Dendritic cell treated with granulocyte-macrophage colony-stimulating factor and Interleukin-4, amounts not matched to agents 40 ng/mL and 50 ng/mL, for 4 days (primary cell): Measurements from ENCODE around the gene ARRDC1.

Experiments
- H3K27ac Mint-ChIP-seq: one replicate; pipeline ENCODE4 v1.8.0; 2022; ENCODE audit warnings: mild to moderate bottlenecking, mixed read lengths
- H3K27me3 Mint-ChIP-seq: one replicate; pipeline ENCODE4 v1.8.0; 2022; ENCODE audit warnings: mild to moderate bottlenecking, mixed read lengths
- H3K36me3 Mint-ChIP-seq: one replicate; pipeline ENCODE4 v1.8.0; 2022; ENCODE audit warnings: low read depth, mixed read lengths
- H3K4me1 Mint-ChIP-seq: one replicate; pipeline ENCODE4 v1.8.0; 2022; ENCODE audit warnings: low read depth, mixed read lengths
- H3K4me3 Mint-ChIP-seq: one replicate; pipeline ENCODE4 v1.8.0; 2022; ENCODE audit warnings: mild to moderate bottlenecking, moderate library complexity, mixed read lengths
- H3K9me3 Mint-ChIP-seq: one replicate; pipeline ENCODE4 v1.8.0; 2022; ENCODE audit warnings: mixed read lengths
- intact Hi-C: fragments of 100-400 bp; cut with micrococcal nuclease; formaldehyde crosslinking; loops from one replicate; pipeline ENCODE4 v1.15.0; 2022

Gene ARRDC1

DNA sequence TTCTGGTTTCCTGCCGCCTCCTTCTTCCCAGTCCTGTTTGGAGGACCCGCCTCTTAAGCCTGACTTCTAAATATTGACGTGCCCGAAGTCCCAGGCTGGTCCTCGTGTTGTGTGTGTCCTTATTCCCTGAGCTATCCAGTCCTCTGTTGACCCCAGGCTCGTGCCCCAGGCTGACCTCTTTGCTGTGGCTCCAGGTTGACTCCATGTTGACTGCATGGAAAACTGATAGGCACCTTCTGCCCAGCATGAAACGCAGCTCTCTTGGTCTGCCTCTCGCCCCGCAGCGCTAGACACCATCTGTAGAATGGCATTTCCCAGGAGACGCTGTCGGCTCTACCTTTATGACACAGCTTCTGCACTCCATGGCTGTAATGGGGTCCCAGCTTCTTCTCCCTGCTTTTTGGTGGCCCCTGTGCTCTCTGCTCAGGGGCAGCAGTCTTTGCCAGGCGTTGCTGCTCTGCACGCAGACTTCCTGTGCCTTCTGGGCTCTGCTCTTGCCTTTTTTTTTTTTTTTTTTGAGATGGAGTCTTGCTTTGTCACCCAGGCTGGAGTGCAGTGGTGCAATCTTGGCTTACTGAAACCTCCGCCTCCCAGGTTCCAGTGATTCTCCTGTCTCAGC lies 41.7 kb downstream of the ARRDC1 start:
- intact Hi-C loops: no loop called here
- peaks cover 50% of the 10 kb centered on the region for H3K4me1 Mint-ChIP-seq
- peak overlapping the region; percentile 86 for H3K4me3 Mint-ChIP-seq
- H3K36me3 Mint-ChIP-seq: peaks cover 64% of the 10 kb centered on the region
- no peaks in the 10 kb centered on the region for H3K9me3 Mint-ChIP-seq
- H3K27ac Mint-ChIP-seq: peak overlapping the region; percentile 88
- no peaks in the 10 kb centered on the region for H3K27me3 Mint-ChIP-seq

DNA sequence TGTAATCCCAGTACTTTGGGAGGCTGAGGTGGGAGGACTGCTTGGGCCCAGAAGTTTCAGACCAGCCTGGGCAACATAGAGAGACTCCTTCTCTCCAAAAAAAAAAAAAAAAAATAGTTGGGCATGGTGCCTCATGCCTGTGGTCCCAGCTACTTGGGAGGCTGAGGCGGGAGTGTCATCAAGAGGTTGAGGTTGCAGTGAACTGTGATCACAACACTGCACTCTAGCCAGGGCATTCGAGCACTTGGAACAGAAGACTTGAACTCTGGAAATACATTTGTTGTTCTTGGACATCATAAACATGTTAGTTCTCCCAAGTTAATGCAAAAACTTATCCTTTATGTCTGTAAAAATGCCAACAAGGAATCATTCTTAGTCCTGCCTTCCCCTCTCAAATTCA lies 42.9 kb downstream of the ARRDC1 start:
- Mint-ChIP-seq H3K4me1 (peaks cover 49% of the 10 kb centered on the region), H3K27me3 (no peaks in the 10 kb centered on the region), H3K4me3 (no peak overlapping the region), H3K27ac (no peak overlapping the region), H3K9me3 (no peaks in the 10 kb centered on the region), H3K36me3 (peaks cover 59% of the 10 kb centered on the region)
- intact Hi-C loops: no loop called here

DNA sequence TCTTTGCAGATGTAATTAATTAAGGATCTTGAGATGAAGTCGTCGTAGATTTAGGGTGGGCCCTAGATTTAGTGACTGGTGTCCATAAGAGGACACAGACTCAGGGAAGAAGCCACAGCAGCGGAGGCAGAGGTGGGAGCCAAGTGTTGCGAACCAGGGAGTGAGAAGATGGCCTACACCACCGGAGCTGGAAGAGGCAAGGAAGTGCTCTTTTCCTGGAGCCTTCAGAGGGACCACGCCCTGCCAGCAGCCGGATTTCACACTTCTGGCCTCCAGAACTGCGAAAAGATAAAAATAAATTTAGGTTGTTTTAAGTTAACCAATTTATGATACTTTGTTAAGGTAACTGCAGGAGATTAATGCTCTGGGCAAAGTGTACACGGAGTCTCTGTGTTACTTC lies 44.1 kb downstream of the ARRDC1 start:
- Mint-ChIP-seq H3K4me1 (peaks cover 39% of the 10 kb centered on the region), H3K9me3 (no peaks in the 10 kb centered on the region), H3K27me3 (no peaks in the 10 kb centered on the region), H3K36me3 (peaks cover 62% of the 10 kb centered on the region), H3K27ac (peak overlapping the region; percentile 42), H3K4me3 (no peak overlapping the region)
- intact Hi-C loops: no loop called here

DNA sequence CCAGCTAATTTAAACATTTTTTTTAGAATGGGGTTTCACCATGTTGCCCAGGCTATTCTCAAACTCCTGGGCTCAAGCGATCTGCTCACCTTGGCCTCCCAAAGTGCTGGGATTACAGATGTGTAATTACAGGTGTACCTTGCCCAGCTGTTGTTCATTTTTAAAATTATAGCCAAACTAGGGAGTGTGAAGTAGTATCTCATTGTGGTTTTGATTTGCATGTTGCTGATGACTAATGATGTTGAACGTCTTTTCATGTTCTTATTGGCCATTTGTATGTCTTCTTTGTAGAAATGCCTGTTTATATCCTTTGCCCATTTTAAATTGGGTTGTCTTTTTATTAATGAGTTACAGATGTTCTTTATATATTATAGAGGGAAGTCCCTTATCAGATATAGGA lies 44.8 kb downstream of the ARRDC1 start:
- intact Hi-C loops: no loop called here
- H3K36me3 Mint-ChIP-seq: peaks cover 69% of the 10 kb centered on the region
- H3K27ac Mint-ChIP-seq: no peak overlapping the region
- H3K4me1 Mint-ChIP-seq: peaks cover 38% of the 10 kb centered on the region
- H3K9me3 Mint-ChIP-seq: no peaks in the 10 kb centered on the region
- no peak overlapping the region for H3K4me3 Mint-ChIP-seq
- no peaks in the 10 kb centered on the region for H3K27me3 Mint-ChIP-seq

DNA sequence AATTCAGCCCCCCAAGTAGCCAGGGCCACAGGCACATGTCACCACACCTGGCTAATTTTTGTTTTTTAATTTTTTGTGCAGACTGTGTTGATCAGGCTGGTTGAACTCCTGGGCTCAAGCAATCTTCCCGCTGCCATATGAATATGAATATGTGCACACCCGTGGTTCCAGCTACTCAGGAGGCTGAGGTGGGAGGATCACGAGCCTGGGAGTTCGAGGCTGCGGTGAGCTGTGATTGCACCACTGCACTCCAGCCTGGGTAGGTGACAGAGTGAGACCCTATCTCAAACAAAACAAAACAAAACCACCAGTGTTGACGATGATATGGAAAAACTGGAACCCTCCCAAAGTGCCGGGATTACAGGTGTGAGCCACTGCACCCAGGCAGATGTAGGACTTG lies 45.3 kb downstream of the ARRDC1 start:
- Mint-ChIP-seq H3K27ac (no peak overlapping the region), H3K9me3 (no peaks in the 10 kb centered on the region), H3K36me3 (peaks cover 72% of the 10 kb centered on the region), H3K4me3 (no peak overlapping the region), H3K4me1 (peaks cover 34% of the 10 kb centered on the region), H3K27me3 (no peaks in the 10 kb centered on the region)
- intact Hi-C loops: no loop called here

DNA sequence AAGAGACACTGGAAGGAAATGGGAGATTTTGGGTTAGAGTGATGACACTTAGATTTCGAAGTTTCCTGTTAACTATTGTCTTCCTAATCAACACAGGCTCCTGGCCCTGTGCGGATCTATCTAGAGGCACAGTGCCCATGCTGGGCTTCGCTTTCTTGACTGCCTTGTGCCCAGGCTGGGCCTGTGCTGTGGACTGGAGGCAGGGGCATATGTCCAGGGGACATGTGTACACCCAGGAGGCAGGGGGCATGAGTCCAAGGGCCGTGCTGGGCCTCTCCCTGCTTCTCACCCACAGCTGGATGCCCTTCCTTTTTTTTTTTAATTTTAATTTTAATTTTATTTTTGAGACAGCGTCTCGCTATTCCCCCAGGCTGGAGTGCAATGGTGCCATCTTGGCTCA lies 50.9 kb downstream of the ARRDC1 start:
- H3K4me1 Mint-ChIP-seq: peaks cover 18% of the 10 kb centered on the region
- H3K27me3 Mint-ChIP-seq: no peaks in the 10 kb centered on the region
- no peaks in the 10 kb centered on the region for H3K9me3 Mint-ChIP-seq
- peaks cover 47% of the 10 kb centered on the region for H3K36me3 Mint-ChIP-seq
- no peak overlapping the region for H3K27ac Mint-ChIP-seq
- H3K4me3 Mint-ChIP-seq: no peak overlapping the region
- intact Hi-C loops: no loop called here

DNA sequence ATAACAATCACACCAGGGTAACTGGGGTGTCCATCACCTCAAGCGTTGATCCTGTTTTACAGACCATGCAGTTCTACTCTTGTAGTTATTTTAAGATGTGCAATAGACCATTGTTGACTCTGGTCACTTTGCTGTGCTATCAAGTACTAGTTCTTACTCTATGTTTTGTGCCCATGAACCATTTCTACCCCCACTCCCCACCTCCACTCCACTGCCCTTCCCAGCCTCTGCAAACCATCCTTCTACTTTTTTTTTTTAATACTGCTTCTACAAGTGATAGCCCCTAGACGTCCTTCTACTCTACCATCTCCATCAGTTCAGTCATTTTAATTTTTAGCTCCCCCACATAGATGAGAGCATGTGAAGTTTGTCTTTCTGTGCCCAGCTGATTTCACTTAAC lies 52.1 kb downstream of the ARRDC1 start:
- peaks cover 18% of the 10 kb centered on the region for H3K4me1 Mint-ChIP-seq
- intact Hi-C loops: no loop called here
- no peak overlapping the region for H3K4me3 Mint-ChIP-seq
- no peak overlapping the region for H3K27ac Mint-ChIP-seq
- H3K36me3 Mint-ChIP-seq: peaks cover 36% of the 10 kb centered on the region
- no peaks in the 10 kb centered on the region for H3K27me3 Mint-ChIP-seq
- H3K9me3 Mint-ChIP-seq: no peaks in the 10 kb centered on the region

DNA sequence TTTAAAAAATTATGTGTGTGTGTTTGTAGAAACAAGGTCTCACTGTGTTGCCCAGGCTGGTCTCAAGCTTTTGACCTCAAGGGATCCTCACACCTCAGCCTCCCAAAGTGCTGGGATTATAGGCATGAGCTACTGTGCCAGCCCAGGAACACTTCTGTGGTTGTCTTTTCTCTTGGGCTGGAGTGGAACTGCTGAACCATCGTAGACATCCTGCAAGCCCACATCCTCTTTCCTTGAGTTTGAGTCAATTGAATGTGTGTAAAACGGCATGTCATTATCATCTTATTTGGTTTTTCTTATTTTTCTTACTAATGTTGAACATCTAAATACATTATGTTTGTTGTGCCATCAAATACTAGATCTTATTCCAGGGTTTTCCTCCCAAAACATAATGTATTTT lies 53.3 kb downstream of the ARRDC1 start:
- intact Hi-C loops: no loop called here
- Mint-ChIP-seq H3K4me1 (peaks cover 18% of the 10 kb centered on the region), H3K27ac (no peak overlapping the region), H3K27me3 (no peaks in the 10 kb centered on the region), H3K9me3 (no peaks in the 10 kb centered on the region), H3K36me3 (peaks cover 32% of the 10 kb centered on the region), H3K4me3 (no peak overlapping the region)

DNA sequence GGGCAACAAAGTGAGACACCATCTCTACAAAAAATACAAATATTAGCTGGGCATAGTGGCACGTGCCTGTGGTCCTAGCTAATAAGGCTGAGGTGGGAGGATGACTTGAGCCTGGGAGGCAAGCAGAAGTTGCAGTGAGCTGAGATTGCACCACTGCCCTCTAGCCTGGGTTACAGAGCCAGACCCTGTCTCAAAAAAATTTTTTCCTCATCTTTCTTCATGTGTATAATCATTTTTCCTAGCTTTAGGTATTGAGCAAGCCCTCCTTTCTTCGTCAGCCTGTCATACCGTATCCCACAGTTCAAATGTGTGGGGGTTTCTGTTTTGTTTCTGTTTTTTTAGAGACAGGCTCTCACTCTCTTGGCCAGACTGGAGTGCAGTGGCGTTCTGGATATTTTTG lies 54.7 kb downstream of the ARRDC1 start:
- Mint-ChIP-seq H3K4me3 (no peak overlapping the region), H3K36me3 (peaks cover 32% of the 10 kb centered on the region), H3K27ac (no peak overlapping the region), H3K4me1 (peaks cover 23% of the 10 kb centered on the region), H3K27me3 (no peaks in the 10 kb centered on the region), H3K9me3 (no peaks in the 10 kb centered on the region)
- intact Hi-C loops: no loop called here

DNA sequence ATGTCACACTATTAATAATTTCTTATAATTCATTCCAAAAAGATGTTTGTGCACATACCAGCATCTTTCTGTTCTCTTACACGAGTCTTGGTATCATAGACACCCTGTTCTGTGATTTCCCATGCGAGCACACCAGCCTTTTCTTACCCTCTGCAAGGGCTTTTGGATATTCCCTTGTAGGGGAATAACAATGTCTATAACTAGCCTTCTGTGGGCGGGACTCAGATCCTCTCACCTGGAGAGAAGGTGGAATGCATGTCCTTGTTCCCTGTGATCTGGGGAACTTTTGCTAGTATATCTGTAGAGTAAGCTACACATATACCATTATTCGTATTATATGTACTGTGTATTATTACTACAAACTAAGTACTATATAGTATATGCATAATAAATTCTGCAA lies 58.1 kb downstream of the ARRDC1 start:
- Mint-ChIP-seq H3K36me3 (peaks cover 40% of the 10 kb centered on the region), H3K4me3 (no peak overlapping the region), H3K27ac (no peak overlapping the region), H3K4me1 (peaks cover 38% of the 10 kb centered on the region), H3K9me3 (no peaks in the 10 kb centered on the region), H3K27me3 (no peaks in the 10 kb centered on the region)
- intact Hi-C loops: no loop called here

DNA sequence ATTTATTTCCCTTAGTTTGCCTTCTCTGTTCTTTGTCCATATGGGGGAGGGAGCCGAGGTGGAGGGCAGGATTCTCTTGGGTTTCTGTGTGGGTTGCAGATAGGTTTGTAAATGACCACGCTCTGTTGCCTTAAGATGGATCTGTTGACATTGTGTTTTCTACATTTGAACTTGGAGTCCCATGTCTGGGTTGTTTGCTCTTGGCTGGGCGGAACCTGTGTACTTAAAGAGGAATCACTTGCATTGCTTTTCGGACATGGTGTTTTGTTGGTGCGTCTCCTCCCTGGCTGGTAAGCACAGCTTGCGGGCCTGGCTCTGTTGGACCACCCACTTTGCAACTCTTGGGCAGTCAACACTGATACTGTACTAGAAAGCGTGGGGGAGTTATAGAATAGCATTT lies 59.2 kb downstream of the ARRDC1 start:
- Mint-ChIP-seq H3K9me3 (no peaks in the 10 kb centered on the region), H3K4me1 (peaks cover 47% of the 10 kb centered on the region), H3K4me3 (no peak overlapping the region), H3K27me3 (no peaks in the 10 kb centered on the region), H3K36me3 (peaks cover 51% of the 10 kb centered on the region), H3K27ac (no peak overlapping the region)
- intact Hi-C loops: no loop called here
